Measurements from ENCODE around the gene ROR1. TPM values are rescaled to one million over a fixed set of nuclear protein-coding genes. Genes with fewer than 3 reads are reported as not detected.

ROR1 gene
- total and polyA plus RNA-seq, 2 donors (not counting 1 experiment from before 2014, with no cell fraction given): 0.46 to 16.0 TPM

DNA sequence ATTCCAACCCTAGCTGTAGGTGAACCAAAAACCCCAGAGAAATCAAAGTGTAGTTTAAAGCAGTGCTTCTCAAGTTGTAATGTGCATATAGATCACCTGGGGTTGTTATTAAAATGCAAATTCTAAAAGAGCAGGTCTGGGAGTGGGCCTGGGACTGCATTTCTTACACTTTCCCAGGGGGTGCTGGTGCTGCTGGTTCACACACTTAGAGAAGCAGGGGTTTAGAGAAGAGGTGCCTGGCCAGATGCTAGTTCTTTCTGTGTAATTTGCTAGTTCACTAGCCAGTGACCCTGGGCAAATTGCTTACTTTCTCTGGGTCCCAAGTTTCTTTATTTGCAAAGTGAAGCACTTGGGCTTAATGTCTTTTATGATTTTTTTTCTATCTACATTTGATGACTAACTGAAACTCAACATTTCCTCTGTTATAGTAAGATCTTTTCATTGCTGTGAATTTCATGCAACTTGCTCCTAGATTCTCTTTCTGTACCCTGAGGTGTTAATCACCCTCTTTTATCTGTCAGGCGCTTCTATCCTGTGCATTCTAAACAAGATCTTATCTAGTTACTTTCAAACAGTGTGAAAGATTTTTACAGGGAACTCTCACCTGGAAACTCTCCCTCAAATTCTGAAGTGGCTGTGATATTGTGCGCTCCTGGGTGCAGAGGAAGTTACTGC, 287.8 kb downstream of the ROR1 start:
- no peak for TF ChIP-seq EZH2 (IDR thresholded peaks at IDR 0.05; ENCODE audit: borderline replicate concordance, insufficient read depth, low read depth, low read length, poor library complexity, severe bottlenecking)
- TF ChIP-seq, protein P1, sequence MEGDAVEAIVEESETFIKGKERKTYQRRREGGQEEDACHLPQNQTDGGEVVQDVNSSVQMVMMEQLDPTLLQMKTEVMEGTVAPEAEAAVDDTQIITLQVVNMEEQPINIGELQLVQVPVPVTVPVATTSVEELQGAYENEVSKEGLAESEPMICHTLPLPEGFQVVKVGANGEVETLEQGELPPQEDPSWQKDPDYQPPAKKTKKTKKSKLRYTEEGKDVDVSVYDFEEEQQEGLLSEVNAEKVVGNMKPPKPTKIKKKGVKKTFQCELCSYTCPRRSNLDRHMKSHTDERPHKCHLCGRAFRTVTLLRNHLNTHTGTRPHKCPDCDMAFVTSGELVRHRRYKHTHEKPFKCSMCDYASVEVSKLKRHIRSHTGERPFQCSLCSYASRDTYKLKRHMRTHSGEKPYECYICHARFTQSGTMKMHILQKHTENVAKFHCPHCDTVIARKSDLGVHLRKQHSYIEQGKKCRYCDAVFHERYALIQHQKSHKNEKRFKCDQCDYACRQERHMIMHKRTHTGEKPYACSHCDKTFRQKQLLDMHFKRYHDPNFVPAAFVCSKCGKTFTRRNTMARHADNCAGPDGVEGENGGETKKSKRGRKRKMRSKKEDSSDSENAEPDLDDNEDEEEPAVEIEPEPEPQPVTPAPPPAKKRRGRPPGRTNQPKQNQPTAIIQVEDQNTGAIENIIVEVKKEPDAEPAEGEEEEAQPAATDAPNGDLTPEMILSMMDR (IDR thresholded peaks at IDR 0.05): no peak

DNA sequence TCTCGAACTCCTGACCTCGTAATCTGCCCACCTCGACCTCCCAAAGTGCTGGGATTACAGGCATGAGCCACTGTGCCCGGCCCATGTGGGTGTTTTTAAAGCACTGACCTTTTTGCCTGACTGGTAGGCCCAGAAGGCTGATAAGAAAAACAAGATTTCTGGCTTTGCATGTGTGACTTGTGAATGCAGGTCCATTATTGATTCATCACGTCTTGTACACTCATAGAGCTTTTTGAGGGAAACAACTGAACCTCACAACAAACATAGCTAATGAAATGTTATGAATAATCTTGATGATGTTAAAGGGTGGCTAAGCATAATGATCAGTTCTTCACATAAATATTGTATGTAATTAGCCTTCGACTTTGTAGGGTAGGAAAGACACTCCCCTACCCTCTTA, 288.7 kb downstream of the ROR1 start:
- Histone ChIP-seq H3K36me3 (replicated peaks in 1 of 2; ENCODE audit: control extremely low read depth in 1 of 2, control insufficient read depth in 1 of 2, extremely low read depth in 1 of 2, insufficient read depth in 2 of 2, low read length in 1 of 2) (no peaks in the 10 kb centered on the region), H3K9ac (ENCODE audit: low read length) (no peak overlapping the region), H3K4me2 (replicated peaks; ENCODE audit: low read depth, low read length, poor library complexity, severe bottlenecking) (no peak overlapping the region), H3K4me3 (ENCODE audit: control extremely low read depth in 1 of 5, extremely low read depth in 1 of 5, insufficient read depth in 1 of 5, low read depth in 2 of 5, low read length in 4 of 5) (no peak overlapping the region), H3K27ac (ENCODE audit: low read length in 2 of 2) (no peak overlapping the region), H4K20me1 (ENCODE audit: control insufficient read depth, insufficient read depth, low read length, poor library complexity, severe bottlenecking) (no peaks in the 10 kb centered on the region), H3K9me3 (ENCODE audit: control extremely low read depth in 1 of 3, control insufficient read depth in 2 of 3, insufficient read depth in 1 of 3, low read length in 2 of 3) (no peaks in the 10 kb centered on the region), H2AFZ (ENCODE audit: insufficient read depth, low read depth, low read length, poor library complexity, severe bottlenecking) (no peak overlapping the region), H3K79me2 (ENCODE audit: control insufficient read depth, insufficient read depth, low read length) (no peaks in the 10 kb centered on the region), H3K27me3 (replicated peaks in 1 of 4; ENCODE audit: control extremely low read depth in 1 of 4, control insufficient read depth in 3 of 4, insufficient read depth in 4 of 4, low read length in 3 of 4) (no peaks in the 10 kb centered on the region), H3K4me1 (ENCODE audit: control insufficient read depth in 2 of 2, insufficient read depth in 2 of 2, low read length in 2 of 2) (no peaks in the 10 kb centered on the region)
- no peak for DNase-seq
- peaks cover 11% of the 10 kb centered on the region for H3K27me3 Mint-ChIP-seq
- ChIA-PET CTCF (no interaction called here), POLR2A (interaction anchor here (0.6 kb wide), 1 partner anchor 289 kb away, joined by 7 read pairs; no protein-coding TSS in a partner anchor)
- no peaks in the 10 kb centered on the region for H3K9me3 Mint-ChIP-seq (ENCODE audit: insufficient read depth)
- intact Hi-C loops (cut with micrococcal nuclease): no loop called here
- no peak for TF ChIP-seq EZH2 (IDR thresholded peaks at IDR 0.05; ENCODE audit: borderline replicate concordance, insufficient read depth, low read depth, low read length, poor library complexity, severe bottlenecking)
- TF ChIP-seq, protein P1 (IDR thresholded peaks at IDR 0.05): no peak
- H3K4me1 Mint-ChIP-seq: no peaks in the 10 kb centered on the region
- 84% methylated on average over 4 of the region's 6 CpGs for WGBS (ENCODE audit: insufficient coverage)
- no peak for ATAC-seq (ENCODE audit: low read depth)
- no peak overlapping the region for H3K27ac Mint-ChIP-seq
- H3K4me3 Mint-ChIP-seq: no peak overlapping the region

More for the DNA sequence above, 287.8 kb downstream of the ROR1 start:
- ATAC-seq (ENCODE audit: low read depth): no peak
- intact Hi-C loops (cut with micrococcal nuclease): no loop called here
- no peaks in the 10 kb centered on the region for H3K9me3 Mint-ChIP-seq (ENCODE audit: insufficient read depth)
- POLR2A ChIA-PET: no interaction called here
- Histone ChIP-seq H3K9me3 (ENCODE audit: control extremely low read depth in 1 of 3, control insufficient read depth in 2 of 3, insufficient read depth in 1 of 3, low read length in 2 of 3) (no peaks in the 10 kb centered on the region), H3K4me2 (replicated peaks; ENCODE audit: low read depth, low read length, poor library complexity, severe bottlenecking) (no peak overlapping the region), H3K27me3 (replicated peaks in 1 of 4; ENCODE audit: control extremely low read depth in 1 of 4, control insufficient read depth in 3 of 4, insufficient read depth in 4 of 4, low read length in 3 of 4) (no peaks in the 10 kb centered on the region), H3K36me3 (replicated peaks in 1 of 2; ENCODE audit: control extremely low read depth in 1 of 2, control insufficient read depth in 1 of 2, extremely low read depth in 1 of 2, insufficient read depth in 2 of 2, low read length in 1 of 2) (no peaks in the 10 kb centered on the region), H3K79me2 (ENCODE audit: control insufficient read depth, insufficient read depth, low read length) (no peaks in the 10 kb centered on the region), H3K27ac (ENCODE audit: low read length in 2 of 2) (no peak overlapping the region), H3K4me1 (ENCODE audit: control insufficient read depth in 2 of 2, insufficient read depth in 2 of 2, low read length in 2 of 2) (no peaks in the 10 kb centered on the region), H3K9ac (ENCODE audit: low read length) (no peak overlapping the region), H3K4me3 (ENCODE audit: control extremely low read depth in 1 of 5, extremely low read depth in 1 of 5, insufficient read depth in 1 of 5, low read depth in 2 of 5, low read length in 4 of 5) (no peak overlapping the region), H2AFZ (ENCODE audit: insufficient read depth, low read depth, low read length, poor library complexity, severe bottlenecking) (no peak overlapping the region), H4K20me1 (ENCODE audit: control insufficient read depth, insufficient read depth, low read length, poor library complexity, severe bottlenecking) (no peaks in the 10 kb centered on the region)
- DNase-seq: no peak
- CTCF ChIA-PET: no interaction called here
- no CpG with 5 or more reads among the region's 2 CpGs for WGBS (ENCODE audit: insufficient coverage)
- H3K4me3 Mint-ChIP-seq: no peak overlapping the region
- H3K27me3 Mint-ChIP-seq: peaks cover 11% of the 10 kb centered on the region
- H3K27ac Mint-ChIP-seq: no peak overlapping the region
- no peaks in the 10 kb centered on the region for H3K4me1 Mint-ChIP-seq
